Panc1 (cell line): Measurements from ENCODE around the gene OTUD7B.

Experiments
- CTCF ChIP-seq: fragments of 450-650 bp; IDR thresholded peaks from 2 replicates; pipeline ENCODE4 v1.5.1; 2017; ENCODE audit warnings: mild to moderate bottlenecking
- POLR2AphosphoS5 ChIP-seq: IDR thresholded peaks from 2 replicates; pipeline ENCODE4 v1.6.1; 2012; ENCODE audit warnings: mild to moderate bottlenecking, low read depth, low read length, moderate library complexity
- REST ChIP-seq, 2 experiments: IDR thresholded peaks; 2 replicates each; pipeline ENCODE4 v1.6.1; 2011 to 2012; ENCODE audit warnings: low read depth in 2 of 2, control low read depth in 1 of 2, low read length in 1 of 2, mild to moderate bottlenecking in 1 of 2, moderate library complexity in 1 of 2; ENCODE audit not compliant: insufficient read depth in 1 of 2
- SIN3A ChIP-seq: IDR thresholded peaks from 2 replicates; pipeline ENCODE4 v1.6.1; 2012; ENCODE audit warnings: low read depth, mild to moderate bottlenecking, low read length, moderate library complexity, borderline replicate concordance; ENCODE audit not compliant: insufficient read depth
- TCF7L2 ChIP-seq: IDR thresholded peaks from 2 replicates; pipeline ENCODE4 v1.6.1; 2011; ENCODE audit warnings: mild to moderate bottlenecking, low read depth, low read length, inconsistent platforms

GRCh38 chr1:149915429-149916192, 94.9 kb downstream of the OTUD7B start:
- TF ChIP-seq POLR2AphosphoS5 (no peak), REST (IDR thresholded peaks at IDR 0.05; ENCODE audit: insufficient read depth in 1 of 2, low read depth in 2 of 2, low read length in 1 of 2) (no peak), CTCF (no peak), TCF7L2 (no peak), SIN3A (no peak)
